Measurements from ENCODE around the gene RAB35. TPM values are rescaled to one million over a fixed set of nuclear protein-coding genes. Genes with fewer than 3 reads are reported as not detected.

The RAB35 gene
- total and polyA plus RNA-seq, 9 donors, result 21.3 to 34.9 (median 30.9) TPM

DNA sequence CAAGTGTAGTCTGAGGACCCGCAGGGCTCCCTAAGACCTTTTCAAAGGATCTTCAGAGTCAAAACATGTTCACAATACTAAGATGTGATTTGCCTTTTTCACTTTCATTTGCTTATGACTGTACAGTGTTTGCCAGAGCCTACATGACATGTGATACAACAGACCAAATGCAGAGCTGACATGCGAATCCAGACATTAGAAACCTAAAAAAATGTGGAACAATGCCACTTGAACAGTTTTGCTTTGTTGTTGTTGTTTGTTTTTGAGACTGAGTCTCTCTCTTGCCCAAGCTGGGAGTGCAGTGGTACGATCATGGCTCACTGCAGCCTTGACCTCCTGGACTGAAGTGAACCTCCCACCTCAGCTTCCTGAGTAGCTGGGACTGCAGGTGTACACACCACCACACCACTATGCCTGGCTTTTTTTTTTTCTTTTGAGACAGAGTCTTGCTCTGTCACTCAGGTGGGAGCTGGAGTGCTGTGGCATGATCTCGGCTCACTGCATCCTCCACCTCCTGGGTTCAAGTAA lies 5.3 kb upstream of the RAB35 start:
- H3K27ac ChIP-seq (ENCODE audit: low read length), result no peak overlapping the region
- H3K36me3 ChIP-seq (ENCODE audit: control insufficient read depth, insufficient read depth, low read length), result peaks cover 18% of the 10 kb centered on the region
- H3K27me3 ChIP-seq (ENCODE audit: control insufficient read depth, insufficient read depth, low read length), result no peaks in the 10 kb centered on the region
- H3K4me1 ChIP-seq (ENCODE audit: control insufficient read depth, insufficient read depth, low read length), result peaks cover 9% of the 10 kb centered on the region
- no peaks in the 10 kb centered on the region for H3K9me3 ChIP-seq (replicated peaks; ENCODE audit: control insufficient read depth, low read depth, low read length)
- WGBS (ENCODE audit: insufficient coverage), result no CpG with 5 or more reads among the region's 4 CpGs
- no peak for DNase-seq
- no peak overlapping the region for H3K4me3 ChIP-seq (ENCODE audit: low read length)

- Histone ChIP-seq H3K4me3 (ENCODE audit: low read length) (no peak overlapping the region), H3K9me3 (replicated peaks; ENCODE audit: control insufficient read depth, low read depth, low read length) (no peaks in the 10 kb centered on the region), H3K4me1 (ENCODE audit: control insufficient read depth, insufficient read depth, low read length) (peaks cover 9% of the 10 kb centered on the region), H3K27me3 (ENCODE audit: control insufficient read depth, insufficient read depth, low read length) (no peaks in the 10 kb centered on the region), H3K36me3 (ENCODE audit: control insufficient read depth, insufficient read depth, low read length) (peaks cover 13% of the 10 kb centered on the region), H3K27ac (ENCODE audit: low read length) (no peak overlapping the region)
- no peak for DNase-seq
- whole genome bisulfite sequencing (ENCODE audit: insufficient coverage), result no CpG with 5 or more reads among the region's 2 CpGs
These were observed 4.8 kb upstream of the RAB35 start for GRCh38 chr12:120121343-120121742.

- Histone ChIP-seq H3K27me3 (ENCODE audit: control insufficient read depth, insufficient read depth, low read length) (no peaks in the 10 kb centered on the region), H3K4me1 (ENCODE audit: control insufficient read depth, insufficient read depth, low read length) (peaks cover 23% of the 10 kb centered on the region), H3K36me3 (ENCODE audit: control insufficient read depth, insufficient read depth, low read length) (peaks cover 19% of the 10 kb centered on the region), H3K27ac (ENCODE audit: low read length) (no peak overlapping the region), H3K4me3 (ENCODE audit: low read length) (no peak overlapping the region), H3K9me3 (replicated peaks; ENCODE audit: control insufficient read depth, low read depth, low read length) (no peaks in the 10 kb centered on the region)
- 86% methylated on average over 5 of the region's 9 CpGs for WGBS (ENCODE audit: insufficient coverage)
- no peak for DNase-seq
These were observed 2.9 kb upstream of the RAB35 start for GRCh38 chr12:120119271-120119973.

- Histone ChIP-seq H3K4me1 (ENCODE audit: control insufficient read depth, insufficient read depth, low read length) (peaks cover 23% of the 10 kb centered on the region), H3K9me3 (replicated peaks; ENCODE audit: control insufficient read depth, low read depth, low read length) (no peaks in the 10 kb centered on the region), H3K27me3 (ENCODE audit: control insufficient read depth, insufficient read depth, low read length) (no peaks in the 10 kb centered on the region), H3K36me3 (ENCODE audit: control insufficient read depth, insufficient read depth, low read length) (peaks cover 27% of the 10 kb centered on the region), H3K4me3 (ENCODE audit: low read length) (no peak overlapping the region), H3K27ac (ENCODE audit: low read length) (no peak overlapping the region)
- DNase-seq, result no peak
- 66% methylated on average over 8 of the region's 11 CpGs for WGBS (ENCODE audit: insufficient coverage)
These were observed 1.9 kb upstream of the RAB35 start for GRCh38 chr12:120118321-120119061.

DNA sequence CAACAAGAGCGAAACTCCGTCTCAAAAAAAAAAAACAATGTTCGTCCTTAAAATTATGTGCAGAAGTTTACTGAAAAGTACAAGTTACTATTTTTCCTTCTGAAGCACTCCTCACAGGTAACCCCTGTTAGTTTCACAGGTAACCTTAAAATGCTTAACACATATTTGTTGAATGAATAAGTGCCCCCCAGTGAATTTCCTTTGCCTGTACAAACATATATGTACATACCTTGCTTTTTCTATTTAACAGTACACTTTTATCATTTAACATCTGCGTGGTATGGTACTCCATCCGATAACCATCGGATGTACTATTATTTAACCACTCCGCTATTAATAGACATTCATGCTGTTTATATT lies 1.4 kb upstream of the RAB35 start:
- H3K27ac ChIP-seq (ENCODE audit: low read length), result no peak overlapping the region
- WGBS (ENCODE audit: insufficient coverage), result no CpG with 5 or more reads among the region's 7 CpGs
- no peaks in the 10 kb centered on the region for H3K9me3 ChIP-seq (replicated peaks; ENCODE audit: control insufficient read depth, low read depth, low read length)
- H3K36me3 ChIP-seq (ENCODE audit: control insufficient read depth, insufficient read depth, low read length), result peaks cover 30% of the 10 kb centered on the region
- peak overlapping the region; percentile 93 for H3K4me3 ChIP-seq (ENCODE audit: low read length)
- no peaks in the 10 kb centered on the region for H3K27me3 ChIP-seq (ENCODE audit: control insufficient read depth, insufficient read depth, low read length)
- no peak for DNase-seq
- peaks cover 23% of the 10 kb centered on the region for H3K4me1 ChIP-seq (ENCODE audit: control insufficient read depth, insufficient read depth, low read length)

GRCh38 chr12:120116792-120117651 lies 469 bp upstream of the RAB35 start:
- H3K27ac ChIP-seq (ENCODE audit: low read length), result peak overlapping the region; percentile 99
- under 1% methylated on average over 84 of the region's 91 CpGs for WGBS (ENCODE audit: insufficient coverage)
- peak; percentile 96 for DNase-seq
- H3K27me3 ChIP-seq (ENCODE audit: control insufficient read depth, insufficient read depth, low read length), result no peaks in the 10 kb centered on the region
- peaks cover 30% of the 10 kb centered on the region for H3K36me3 ChIP-seq (ENCODE audit: control insufficient read depth, insufficient read depth, low read length)
- H3K4me1 ChIP-seq (ENCODE audit: control insufficient read depth, insufficient read depth, low read length), result peaks cover 23% of the 10 kb centered on the region
- H3K4me3 ChIP-seq (ENCODE audit: low read length), result peak overlapping the region; percentile 93
- H3K9me3 ChIP-seq (replicated peaks; ENCODE audit: control insufficient read depth, low read depth, low read length), result no peaks in the 10 kb centered on the region

DNA sequence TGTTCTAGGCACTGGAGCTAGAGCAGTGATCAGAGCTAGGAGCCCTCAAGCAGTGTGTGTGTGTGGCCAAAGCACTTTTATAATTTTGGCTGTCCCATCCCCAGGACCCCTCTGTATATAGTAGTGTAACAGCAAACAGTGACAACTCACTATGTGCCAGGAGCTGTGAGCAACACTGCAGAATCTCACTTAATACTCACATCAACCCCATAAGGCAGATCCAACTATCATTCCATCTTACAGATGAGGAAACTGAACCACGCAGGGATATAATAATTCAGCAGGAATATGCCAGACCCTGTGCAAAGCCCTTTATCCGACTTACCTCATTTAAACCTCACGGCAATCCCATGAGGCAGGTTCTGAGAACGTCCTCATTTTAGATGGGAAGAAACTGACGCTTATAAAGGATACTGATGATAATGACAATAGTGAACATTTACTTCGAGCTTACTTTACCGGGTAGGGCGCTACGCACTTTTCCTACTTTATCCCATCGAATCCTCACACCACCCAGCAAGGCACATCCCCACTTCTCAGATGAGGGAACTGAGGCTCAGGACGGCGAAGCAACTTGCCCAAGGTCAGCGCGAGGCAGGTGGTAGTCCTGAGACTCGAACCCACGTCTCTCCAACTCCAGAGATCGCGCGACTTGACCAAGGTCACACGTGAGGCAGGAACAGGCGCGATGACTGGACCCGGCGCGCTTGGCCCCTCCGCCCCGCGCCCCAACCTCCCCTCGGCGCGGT lies 687 bp downstream of the RAB35 start:
- DNase-seq, result peak; percentile 53
- peak overlapping the region; percentile 77 for H3K4me3 ChIP-seq (ENCODE audit: low read length)
- H3K9me3 ChIP-seq (replicated peaks; ENCODE audit: control insufficient read depth, low read depth, low read length), result no peaks in the 10 kb centered on the region
- peak overlapping the region; percentile 67 for H3K27ac ChIP-seq (ENCODE audit: low read length)
- WGBS (ENCODE audit: insufficient coverage), result 15% methylated on average over 27 of the region's 31 CpGs
- no peaks in the 10 kb centered on the region for H3K27me3 ChIP-seq (ENCODE audit: control insufficient read depth, insufficient read depth, low read length)
- peaks cover 23% of the 10 kb centered on the region for H3K4me1 ChIP-seq (ENCODE audit: control insufficient read depth, insufficient read depth, low read length)
- H3K36me3 ChIP-seq (ENCODE audit: control insufficient read depth, insufficient read depth, low read length), result peaks cover 33% of the 10 kb centered on the region

DNA sequence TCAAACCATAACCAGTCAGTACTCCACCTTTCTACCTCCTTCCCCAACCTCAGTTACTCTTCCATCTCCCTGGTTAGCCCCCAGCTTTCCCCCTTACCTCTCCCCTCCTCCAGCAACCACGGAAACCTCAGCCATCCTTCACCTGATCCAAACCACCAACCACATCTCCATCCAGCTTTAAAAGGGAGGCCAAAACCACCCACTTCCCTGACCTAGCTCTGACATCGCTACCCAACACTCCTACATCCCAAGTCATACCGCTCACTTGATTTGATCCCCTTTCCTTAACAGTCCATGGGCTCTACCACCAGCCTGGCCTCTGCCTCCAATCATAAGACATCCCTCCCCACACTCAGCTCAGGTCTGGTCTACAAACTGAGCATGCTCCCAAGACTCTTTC lies 1.5 kb downstream of the RAB35 start:
- Histone ChIP-seq H3K27me3 (ENCODE audit: control insufficient read depth, insufficient read depth, low read length) (no peaks in the 10 kb centered on the region), H3K9me3 (replicated peaks; ENCODE audit: control insufficient read depth, low read depth, low read length) (no peaks in the 10 kb centered on the region), H3K27ac (ENCODE audit: low read length) (no peak overlapping the region), H3K4me3 (ENCODE audit: low read length) (peak overlapping the region; percentile 77), H3K4me1 (ENCODE audit: control insufficient read depth, insufficient read depth, low read length) (peaks cover 26% of the 10 kb centered on the region), H3K36me3 (ENCODE audit: control insufficient read depth, insufficient read depth, low read length) (peaks cover 38% of the 10 kb centered on the region)
- 83% methylated on average over 3 of the region's 3 CpGs for WGBS (ENCODE audit: insufficient coverage)
- DNase-seq, result no peak

DNA sequence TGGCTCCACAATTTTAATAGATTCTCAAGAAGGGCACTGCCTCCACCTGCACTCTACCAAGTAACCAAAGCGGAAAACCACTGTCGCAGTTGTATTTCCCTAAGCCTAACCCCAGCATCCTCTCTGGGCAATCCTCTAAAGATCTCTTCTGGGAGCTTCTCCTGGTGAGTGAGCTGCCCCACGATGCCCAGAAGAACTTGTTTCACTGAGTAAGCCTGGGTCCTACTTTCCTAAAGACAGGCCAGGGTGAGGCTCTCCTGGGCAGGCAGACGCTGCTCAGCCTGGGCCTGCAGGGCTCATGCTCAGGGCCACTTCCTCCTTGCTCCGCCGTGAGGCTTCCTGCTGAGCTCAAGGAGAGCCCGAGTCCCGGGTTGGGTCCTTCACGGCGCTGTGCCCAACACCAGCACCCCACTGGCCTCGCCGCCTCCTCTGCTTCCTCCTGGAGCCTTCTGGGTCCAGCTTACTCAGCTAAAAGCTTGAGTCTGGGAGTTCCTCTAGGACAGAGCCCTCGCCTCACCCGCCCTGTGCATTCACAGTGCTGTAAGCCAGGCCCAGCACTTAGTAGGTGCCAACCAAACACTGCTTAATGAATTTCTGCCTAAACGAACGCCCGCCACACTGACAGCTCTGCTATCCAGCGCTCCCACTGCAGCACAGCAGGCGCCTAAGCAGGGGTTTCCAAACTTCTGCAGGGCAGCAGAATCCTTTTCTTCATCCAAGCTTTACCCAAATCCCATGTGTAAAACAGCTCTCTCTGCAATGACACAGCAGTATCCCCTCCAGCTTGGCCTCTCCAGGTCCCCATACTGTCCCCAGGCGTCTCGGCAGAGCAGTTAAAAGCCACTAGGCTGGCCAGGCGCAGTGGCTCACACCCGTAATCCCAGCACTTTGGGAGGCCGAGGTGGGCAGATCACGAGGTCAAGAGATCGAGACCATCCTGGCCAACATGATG lies 5.7 kb downstream of the RAB35 start:
- Histone ChIP-seq H3K9me3 (replicated peaks; ENCODE audit: control insufficient read depth, low read depth, low read length) (no peaks in the 10 kb centered on the region), H3K4me3 (ENCODE audit: low read length) (no peak overlapping the region), H3K27ac (ENCODE audit: low read length) (no peak overlapping the region), H3K27me3 (ENCODE audit: control insufficient read depth, insufficient read depth, low read length) (no peaks in the 10 kb centered on the region), H3K36me3 (ENCODE audit: control insufficient read depth, insufficient read depth, low read length) (peaks cover 36% of the 10 kb centered on the region), H3K4me1 (ENCODE audit: control insufficient read depth, insufficient read depth, low read length) (peaks cover 18% of the 10 kb centered on the region)
- 69% methylated on average over 26 of the region's 26 CpGs for WGBS (ENCODE audit: insufficient coverage)
- DNase-seq, result peak; percentile 74
